K562 (cell line): ENCODE data around the gene ADORA3. TPM values are rescaled to one million over a fixed set of nuclear protein-coding genes. Genes with fewer than 3 reads are reported as not detected.

Experiments used
- C11orf30 ChIP-seq: fragments of 450-650 bp; IDR thresholded peaks from 2 replicates; pipeline ENCODE4 v1.6.1; 2016; ENCODE audit warnings: low read depth, mild to moderate bottlenecking
- CEBPB ChIP-seq: fragments of 450-650 bp; IDR thresholded peaks from 2 replicates; pipeline ENCODE4 v1.6.1; 2016; ENCODE audit warnings: missing genetic modification characterization, missing compliant biosample characterization
- CEBPG ChIP-seq, 3 experiments: fragments of 200-800 bp in 1 of 3; sonication (Bioruptor generic) in 1 of 3; sonication (generic) in 1 of 3; formaldehyde crosslinking in 1 of 3; IDR thresholded peaks in 2 of 3; conservative IDR thresholded peaks in 1 of 3; 2 replicates each; pipeline versions ENCODE4 v1.6.1 to v1.8.0; 2016 to 2022; ENCODE audit warnings: missing compliant biosample characterization in 2 of 3, missing genetic modification characterization in 2 of 3, mild to moderate bottlenecking in 1 of 3, missing genetic modification reagents in 1 of 3
- DEAF1 ChIP-seq: fragments of 450-650 bp; formaldehyde crosslinking; IDR thresholded peaks from 2 replicates; pipeline ENCODE4 v1.4.0; 2020; ENCODE audit warnings: mild to moderate bottlenecking, moderate library complexity
- DLX4 ChIP-seq: fragments of 250-450 bp; sonication (Bioruptor Pico); IDR thresholded peaks from 2 replicates; pipeline ENCODE4 v1.6.1; 2021; ENCODE audit warnings: mild to moderate bottlenecking
- FOXA3 ChIP-seq, 2 experiments: fragments of 450-650 bp in 1 of 2; sonication (generic) in 1 of 2; formaldehyde crosslinking; IDR thresholded peaks in 1 of 2; conservative IDR thresholded peaks in 1 of 2; 2 replicates each; pipeline versions ENCODE4 v1.4.0 to v1.8.0; 2020 to 2022; ENCODE audit warnings: mild to moderate bottlenecking in 2 of 2, missing genetic modification reagents in 1 of 2
- FOXK2 ChIP-seq, 2 experiments: fragments of 450-650 bp; IDR thresholded peaks in 1 of 2; conservative IDR thresholded peaks in 1 of 2; 2 replicates each; pipeline ENCODE4 v1.6.1; 2016; ENCODE audit warnings: low read depth in 2 of 2, mild to moderate bottlenecking in 1 of 2
- GABPB1 ChIP-seq: sonication (generic); formaldehyde crosslinking; IDR thresholded peaks from 2 replicates; pipeline ENCODE4 v1.8.0; 2022; ENCODE audit warnings: mild to moderate bottlenecking, missing genetic modification reagents
- GATA2 ChIP-seq: sonication (generic); formaldehyde crosslinking; IDR thresholded peaks from 2 replicates; pipeline ENCODE4 v1.4.0; 2020; ENCODE audit warnings: mild to moderate bottlenecking, missing genetic modification reagents
- GATAD2A ChIP-seq: fragments of 450-650 bp; IDR thresholded peaks from 2 replicates; pipeline ENCODE4 v1.6.1; 2017
- GATAD2B ChIP-seq: fragments of 450-650 bp; IDR thresholded peaks from 2 replicates; pipeline ENCODE4 v1.6.1; 2017; ENCODE audit warnings: mild to moderate bottlenecking, borderline replicate concordance
- GTF2E2 ChIP-seq: fragments of 200-800 bp; sonication (Bioruptor generic); IDR thresholded peaks from 2 replicates; pipeline ENCODE4 v1.6.1; 2016; ENCODE audit warnings: missing genetic modification characterization, missing compliant biosample characterization
- KAT8 ChIP-seq: fragments of 450-650 bp; IDR thresholded peaks from 2 replicates; pipeline ENCODE4 v1.6.1; 2016; ENCODE audit warnings: low read depth, mild to moderate bottlenecking
- MAFF ChIP-seq: IDR thresholded peaks from 2 replicates; pipeline ENCODE4 v1.6.1; 2012; ENCODE audit warnings: low read length, improper control_type of control experiment
- MEF2A ChIP-seq: IDR thresholded peaks from 2 replicates; pipeline ENCODE4 v1.6.1; 2011; ENCODE audit warnings: low read depth, mild to moderate bottlenecking, low read length, moderate library complexity; ENCODE audit not compliant: control insufficient read depth
- SLC30A9 ChIP-seq: fragments of 250-450 bp; sonication (Bioruptor Pico); IDR thresholded peaks from 2 replicates; pipeline ENCODE4 v1.8.0; 2022; ENCODE audit warnings: mild to moderate bottlenecking, moderate library complexity
- SMARCE1 ChIP-seq: fragments of 450-650 bp; IDR thresholded peaks from 2 replicates; pipeline ENCODE4 v1.7.1; 2016; ENCODE audit warnings: mild to moderate bottlenecking
- VEZF1 ChIP-seq: fragments of 200-800 bp; sonication (Bioruptor generic); IDR thresholded peaks from 2 replicates; pipeline ENCODE4 v1.6.1; 2017; ENCODE audit warnings: missing genetic modification characterization, missing compliant biosample characterization
- ZNF121 ChIP-seq: sonication (generic); formaldehyde crosslinking; conservative IDR thresholded peaks from 2 replicates; pipeline ENCODE4 v1.8.0; 2022; ENCODE audit warnings: missing genetic modification reagents
- ZNF316 ChIP-seq: fragments of 450-650 bp; IDR thresholded peaks from 2 replicates; pipeline ENCODE4 v1.6.1; 2016
- ZNF717 ChIP-seq: fragments of 250-450 bp; sonication (Bioruptor Pico); IDR thresholded peaks from 2 replicates; pipeline ENCODE4 v1.5.0; 2021
- polyA plus RNA-seq, 8 experiments: library from polyadenylated mRNA; depleted of rRNA in 4 of 8; stranded (reverse) in 5 of 8; unstranded in 3 of 8; fragments of >200 nt; fragmentation: Nextera tagmentation in 2 of 8; fragmentation: Illumina TruSeq in 1 of 8; extraction: Ambion mirVana in 2 of 8; extraction: Trizol in 1 of 8; gene quantifications; 2 replicates each; pipeline versions ENCODE4 v1.2.1 to v1.2.3, GENCODE V29; 2011 to 2014; ENCODE audit warnings: inconsistent platforms in 1 of 8, missing spikeins in 1 of 8
- total RNA-seq, 7 experiments: library from RNA; depleted of rRNA in 6 of 7; stranded (reverse); fragments of >200 nt in 6 of 7; fragmentation: Illumina TruSeq in 2 of 7; extraction: Trizol in 2 of 7; gene quantifications; 2 replicates each; pipeline versions ENCODE4 v1.2.1 to v1.2.3, GENCODE V29; 2011 to 2021; ENCODE audit warnings: low replicate concordance in 1 of 7
- TF ChIP-seq, protein P1 (sequence below): fragments of 450-650 bp; formaldehyde crosslinking; IDR thresholded peaks from 2 replicates; pipeline ENCODE4 v1.4.0; 2022; ENCODE audit warnings: missing genetic modification characterization
- TF ChIP-seq, protein P2 (sequence below): fragments of 450-650 bp; IDR thresholded peaks from 2 replicates; pipeline ENCODE4 v1.6.1; 2017; ENCODE audit warnings: mild to moderate bottlenecking, moderate library complexity

The ADORA3 gene
- total and polyA plus RNA-seq, 9 of the 15 experiments (the other 6 are each of a cell fraction or from before 2014, with no cell fraction given): 0.09 to 0.35 (median 0.16) TPM; not detected in 3

DNA sequence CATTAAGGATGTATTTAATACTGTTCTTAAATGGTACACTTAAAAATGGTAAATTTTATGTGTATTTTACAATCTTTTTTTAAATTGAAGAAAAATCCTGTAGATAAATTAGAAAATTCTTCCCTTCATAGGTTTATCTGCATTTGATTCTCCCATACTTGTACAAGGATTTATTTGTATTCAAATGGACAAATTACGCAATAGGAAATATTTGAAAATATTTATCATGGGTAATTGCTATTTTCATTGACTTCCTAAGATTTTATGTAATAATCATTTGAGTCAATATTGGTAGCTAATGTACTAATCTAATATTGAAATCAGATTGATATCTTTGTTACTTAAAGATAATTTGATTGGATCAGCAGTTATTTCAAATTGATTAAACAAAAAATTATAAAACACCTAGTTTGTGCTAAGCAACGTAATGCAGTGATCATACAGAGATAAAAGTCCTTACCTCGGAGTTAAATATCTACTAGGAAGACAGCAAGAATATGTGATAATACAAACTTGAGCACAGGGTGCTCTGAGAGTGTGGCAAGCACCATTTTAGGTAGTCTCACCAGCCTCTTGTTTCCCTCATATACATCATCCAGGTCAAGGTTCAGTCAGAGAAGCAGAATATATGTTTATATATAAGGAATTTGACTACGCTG lies 40.9 kb downstream of the ADORA3 start (continued):
- TF ChIP-seq, protein P1, sequence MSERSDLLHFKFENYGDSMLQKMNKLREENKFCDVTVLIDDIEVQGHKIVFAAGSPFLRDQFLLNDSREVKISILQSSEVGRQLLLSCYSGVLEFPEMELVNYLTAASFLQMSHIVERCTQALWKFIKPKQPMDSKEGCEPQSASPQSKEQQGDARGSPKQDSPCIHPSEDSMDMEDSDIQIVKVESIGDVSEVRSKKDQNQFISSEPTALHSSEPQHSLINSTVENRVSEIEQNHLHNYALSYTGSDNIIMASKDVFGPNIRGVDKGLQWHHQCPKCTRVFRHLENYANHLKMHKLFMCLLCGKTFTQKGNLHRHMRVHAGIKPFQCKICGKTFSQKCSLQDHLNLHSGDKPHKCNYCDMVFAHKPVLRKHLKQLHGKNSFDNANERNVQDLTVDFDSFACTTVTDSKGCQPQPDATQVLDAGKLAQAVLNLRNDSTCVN (CRISPR knock-in tag): no peak
- TF ChIP-seq ZNF121 (CRISPR knock-in tag): no peak
- 0 out of 2 replicates have a peak, but pooled peaks have one; percentile 8 for TF ChIP-seq GABPB1 (CRISPR knock-in tag)
- no peak for TF ChIP-seq DLX4 (CRISPR knock-in tag)
- TF ChIP-seq VEZF1 (CRISPR knock-in tag): 0 out of 2 replicates have a peak, but pooled peaks have one; percentile 8
- peak; percentile 96 for TF ChIP-seq CEBPB (tag)
- TF ChIP-seq GATAD2A: no peak
- no peak for TF ChIP-seq MEF2A
- TF ChIP-seq DEAF1 (CRISPR knock-in tag): 0 out of 2 replicates have a peak, but pooled peaks have one; percentile 23
- TF ChIP-seq CEBPG (CRISPR knock-in tag; IDR thresholded peaks at IDR 0.05): no peak
- TF ChIP-seq CEBPG (tag; conservative IDR thresholded peaks at IDR 0.05 in 1 of 2, IDR thresholded peaks at IDR 0.05 in 1 of 2): peak; percentile 88 to 99
- peak; percentile 68; the same call in 1 of the 2 replicates for TF ChIP-seq KAT8
- peak; percentile 93 for TF ChIP-seq ZNF316
- no peak for TF ChIP-seq SMARCE1
- peak; percentile 79 for TF ChIP-seq C11orf30
- peak; percentile 46; the same call in 1 of the 2 replicates for TF ChIP-seq MAFF
- TF ChIP-seq FOXK2 (conservative IDR thresholded peaks at IDR 0.05 in 1 of 2, IDR thresholded peaks at IDR 0.05 in 1 of 2; ENCODE audit: low read depth in 2 of 2): no peak
- TF ChIP-seq SLC30A9 (CRISPR knock-in tag): no peak
- TF ChIP-seq ZNF717 (CRISPR knock-in tag): no peak
- TF ChIP-seq, protein P2, sequence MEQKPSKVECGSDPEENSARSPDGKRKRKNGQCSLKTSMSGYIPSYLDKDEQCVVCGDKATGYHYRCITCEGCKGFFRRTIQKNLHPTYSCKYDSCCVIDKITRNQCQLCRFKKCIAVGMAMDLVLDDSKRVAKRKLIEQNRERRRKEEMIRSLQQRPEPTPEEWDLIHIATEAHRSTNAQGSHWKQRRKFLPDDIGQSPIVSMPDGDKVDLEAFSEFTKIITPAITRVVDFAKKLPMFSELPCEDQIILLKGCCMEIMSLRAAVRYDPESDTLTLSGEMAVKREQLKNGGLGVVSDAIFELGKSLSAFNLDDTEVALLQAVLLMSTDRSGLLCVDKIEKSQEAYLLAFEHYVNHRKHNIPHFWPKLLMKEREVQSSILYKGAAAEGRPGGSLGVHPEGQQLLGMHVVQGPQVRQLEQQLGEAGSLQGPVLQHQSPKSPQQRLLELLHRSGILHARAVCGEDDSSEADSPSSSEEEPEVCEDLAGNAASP: no peak
- TF ChIP-seq GATAD2B: 0 out of 2 replicates have a peak, but pooled peaks have one; percentile 28
- peak; percentile 7; the same call in 1 of the 2 replicates for TF ChIP-seq GATA2 (CRISPR knock-in tag)
- 0 out of 2 replicates have a peak, but pooled peaks have one; percentile 11 for TF ChIP-seq GTF2E2 (tag)
- 0 out of 4 replicates have a peak, but pooled peaks of 1 of the 2 experiments have one; percentile 14 for TF ChIP-seq FOXA3 (CRISPR knock-in tag; conservative IDR thresholded peaks at IDR 0.05 in 1 of 2, IDR thresholded peaks at IDR 0.05 in 1 of 2)
